GM21825 (cell line): ENCODE results near the gene EPB41L5.
A peak's percentile ranks its signal among the peaks of the same experiment; 100 is the strongest.
"Not testable (repeated sequence)": the region's sequence is repeated elsewhere in the genome, so short reads cannot be mapped to it uniquely, and the experiment has no call there.

Experiments
- ATAC-seq: cut with Tn5 transposase; IDR thresholded peaks from one replicate; pipeline ENCODE4 v1.9.1; 2021; ENCODE audit warnings: mild to moderate bottlenecking, moderate library complexity; ENCODE audit not compliant: unreplicated experiment

The EPB41L5 gene

DNA sequence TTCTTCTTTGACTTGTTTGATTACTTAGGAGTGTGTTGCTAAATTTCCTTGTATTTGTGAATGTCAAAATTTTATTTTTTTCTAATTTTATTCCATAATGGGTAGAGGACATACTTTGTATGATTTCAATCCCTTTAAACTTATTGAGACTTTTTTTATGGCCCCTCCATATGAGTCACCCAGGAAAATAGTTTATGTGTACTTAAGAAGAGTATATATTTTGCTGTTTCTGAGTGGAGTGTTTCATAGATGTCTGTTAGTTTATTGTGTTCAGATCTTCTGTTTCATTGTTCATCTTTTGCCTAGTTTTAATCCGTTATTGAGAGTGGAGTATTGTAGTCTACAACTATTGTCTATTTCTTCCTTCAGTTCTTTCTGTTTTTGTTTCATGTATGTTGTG is 81.9 kb downstream of the EPB41L5 start:
- no peak for ATAC-seq

GRCh38 chr2:120100627-120101026 is 87.8 kb downstream of the EPB41L5 start:
- ATAC-seq: no peak

DNA sequence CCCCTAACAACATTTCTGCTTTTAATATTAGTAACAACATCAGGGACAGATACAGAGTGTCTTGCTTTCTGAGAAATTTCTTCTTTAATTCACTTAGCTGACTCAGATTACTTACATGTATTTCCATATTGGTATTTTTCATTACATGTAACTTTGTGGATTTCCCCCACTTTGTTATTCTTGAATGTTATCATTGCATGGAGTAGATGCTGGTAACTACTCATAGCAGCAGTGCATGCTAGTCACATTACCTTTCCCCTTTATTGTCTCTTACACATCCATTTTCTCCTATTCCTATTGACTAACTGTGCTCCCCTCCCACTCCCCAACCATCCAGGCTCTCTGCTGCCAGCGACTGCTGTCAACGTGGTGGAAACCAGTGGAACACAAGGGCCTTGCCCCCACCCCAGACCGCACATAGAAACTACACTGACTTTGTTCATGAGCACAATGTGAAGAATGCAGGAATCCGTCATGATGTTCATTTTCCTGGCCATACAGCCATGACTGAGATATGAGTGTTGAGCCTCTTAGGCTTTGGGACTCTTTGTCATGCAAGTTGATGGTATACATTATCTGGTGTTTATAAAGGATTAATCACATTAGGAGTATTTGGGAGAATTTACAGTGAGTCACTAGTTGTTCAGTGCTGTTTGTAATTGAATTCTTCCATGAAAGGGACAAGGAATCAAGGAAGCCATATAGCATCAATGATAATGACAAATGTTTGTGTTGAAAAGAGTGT is 91.0 kb downstream of the EPB41L5 start:
- ATAC-seq: no peak

DNA sequence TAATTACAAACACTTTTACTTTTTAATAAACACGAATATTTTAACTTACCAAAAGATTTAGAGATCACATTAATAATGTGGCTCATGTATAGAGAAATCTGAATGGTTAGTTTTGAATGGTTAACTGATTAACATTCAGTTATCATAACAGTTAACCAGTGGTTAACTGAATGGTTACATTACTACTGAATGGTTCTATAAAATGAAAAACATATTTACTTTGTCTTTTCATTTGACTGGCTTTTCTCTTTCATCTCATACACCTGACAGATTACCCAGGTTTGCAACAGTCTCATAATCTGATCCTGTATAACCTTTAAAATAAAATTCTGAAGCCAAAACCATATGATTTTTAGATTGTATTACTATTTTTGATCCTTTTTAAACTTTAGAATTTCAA is 91.9 kb downstream of the EPB41L5 start:
- no peak for ATAC-seq

DNA sequence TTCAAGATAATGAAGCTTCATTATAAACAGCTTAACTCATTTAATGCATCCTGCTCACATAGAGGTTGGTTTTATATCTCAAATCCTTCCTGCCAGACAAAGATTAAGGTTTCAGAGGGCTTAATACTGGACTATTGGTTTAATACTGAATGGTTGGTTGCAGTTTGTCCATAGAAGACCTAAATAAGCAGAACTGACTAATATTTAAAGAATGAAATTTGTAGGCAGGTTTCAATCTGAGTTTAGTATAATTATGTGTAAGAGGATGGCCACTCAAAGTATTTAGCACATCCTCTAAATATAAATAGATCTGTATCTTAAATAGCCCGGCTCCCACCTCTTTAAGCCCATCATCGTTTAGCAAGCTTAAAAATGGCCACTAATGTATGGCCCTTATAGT is 92.5 kb downstream of the EPB41L5 start:
- ATAC-seq: peak; percentile 46

DNA sequence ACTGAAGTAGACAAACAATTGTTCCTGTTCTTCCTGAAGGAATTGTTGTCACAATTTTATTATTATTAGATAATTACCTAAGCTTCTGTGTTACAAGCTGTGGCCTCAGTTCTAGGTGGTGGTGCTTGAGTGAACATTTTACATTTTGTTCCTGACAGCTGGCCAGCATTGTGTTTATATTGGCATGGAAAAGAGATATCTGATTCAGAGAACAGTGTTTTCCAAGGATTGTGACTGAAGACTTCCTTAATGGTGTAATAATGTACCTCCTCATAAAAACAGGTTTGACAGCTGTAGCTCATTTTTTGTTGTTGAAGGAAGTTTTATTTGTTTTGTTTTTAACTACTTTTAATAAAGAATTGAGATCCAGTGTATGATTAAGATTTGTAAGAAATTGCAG is 95.2 kb downstream of the EPB41L5 start:
- ATAC-seq: no peak

- ATAC-seq: no peak
Measured at GRCh38 chr2:120108749-120109148, 95.9 kb downstream of the EPB41L5 start.

DNA sequence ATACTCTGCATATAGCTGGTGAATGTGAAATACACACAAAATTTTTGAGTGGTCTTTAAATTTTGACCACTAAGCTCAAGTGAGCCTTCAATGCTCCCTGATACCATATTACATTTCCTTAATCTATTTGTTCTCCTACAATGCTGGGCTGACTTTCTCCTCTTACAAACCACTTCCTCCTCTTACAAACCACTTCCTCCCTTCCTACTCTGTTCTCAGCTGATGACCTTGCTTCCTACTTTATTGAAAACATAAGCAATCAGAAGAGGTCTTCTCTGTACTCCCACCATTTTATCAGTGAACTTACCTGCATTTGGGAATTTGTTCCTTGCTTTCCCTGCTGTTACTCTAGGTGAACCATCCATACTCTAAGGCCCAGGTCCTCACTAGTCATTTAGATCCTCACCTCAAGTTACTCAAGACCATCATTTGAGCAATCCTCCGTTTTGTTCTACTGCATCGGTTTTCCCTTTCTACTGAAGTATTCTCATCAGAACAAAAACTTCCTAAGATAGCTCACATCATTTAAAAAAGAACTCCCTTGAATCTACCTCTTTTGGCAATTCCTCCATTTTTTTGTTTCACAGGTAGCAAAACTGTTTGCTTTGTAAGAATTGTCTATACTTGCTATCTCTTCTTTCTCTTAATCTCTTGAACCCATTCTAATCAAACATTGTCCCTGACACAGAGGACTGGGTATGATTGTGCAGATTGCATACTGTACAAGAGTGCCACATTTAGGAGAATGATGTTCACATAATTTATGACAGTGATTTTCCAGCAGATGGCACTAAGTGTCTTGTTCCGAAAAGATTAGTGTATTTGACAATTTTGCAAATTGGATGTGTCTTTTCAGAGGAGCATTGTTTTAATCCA is 96.5 kb downstream of the EPB41L5 start:
- no peak for ATAC-seq

- no peak for ATAC-seq
Measured at GRCh38 chr2:120110062-120110362, 97.1 kb downstream of the EPB41L5 start.

GRCh38 chr2:120110507-120110906 is 97.6 kb downstream of the EPB41L5 start:
- no peak for ATAC-seq

- no peak for ATAC-seq
Measured at GRCh38 chr2:120111193-120111592, 98.3 kb downstream of the EPB41L5 start.

GRCh38 chr2:120118018-120118417 is 105.1 kb downstream of the EPB41L5 start:
- ATAC-seq: no peak

DNA sequence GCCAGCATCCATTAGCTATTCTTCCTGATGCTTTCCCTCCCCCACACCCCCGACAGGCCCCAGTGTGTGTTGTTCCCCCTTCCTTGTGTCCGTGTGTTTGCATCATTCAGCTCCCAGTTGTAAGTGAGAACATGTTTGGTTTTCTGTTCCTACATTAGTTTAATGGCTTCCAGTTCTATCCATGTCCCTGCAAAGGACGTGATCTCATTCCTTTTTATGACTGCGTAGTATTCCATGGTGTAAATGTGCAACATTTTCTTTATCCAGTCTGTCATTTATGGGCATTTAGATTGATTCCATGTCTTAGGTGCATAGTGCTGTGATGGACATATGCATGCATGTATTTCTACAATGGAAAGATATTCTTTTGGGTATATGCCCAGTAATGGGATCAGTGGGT is 105.6 kb downstream of the EPB41L5 start:
- ATAC-seq: no peak

- not testable (repeated sequence) for ATAC-seq
Measured at GRCh38 chr2:120121337-120121736, 108.5 kb downstream of the EPB41L5 start.

DNA sequence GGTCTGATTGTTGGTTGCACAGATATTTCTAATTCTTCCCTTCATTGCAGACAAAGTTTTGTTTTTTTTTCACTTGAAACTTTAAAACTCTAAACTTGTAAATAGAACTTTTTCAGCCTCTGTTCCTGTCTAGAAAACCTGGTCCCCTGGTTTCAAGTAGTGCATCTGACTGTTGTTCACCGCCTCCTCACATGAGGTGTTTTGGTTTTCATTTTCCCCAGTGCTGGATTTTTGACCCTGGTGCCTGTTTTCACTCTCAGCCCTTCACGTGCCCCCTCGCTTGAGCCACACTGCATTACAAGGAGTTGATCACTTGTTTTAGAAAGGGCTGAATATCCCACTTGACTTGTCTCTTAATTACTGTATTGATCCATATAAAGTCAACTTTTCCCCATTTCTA is 110.2 kb downstream of the EPB41L5 start:
- ATAC-seq: no peak

DNA sequence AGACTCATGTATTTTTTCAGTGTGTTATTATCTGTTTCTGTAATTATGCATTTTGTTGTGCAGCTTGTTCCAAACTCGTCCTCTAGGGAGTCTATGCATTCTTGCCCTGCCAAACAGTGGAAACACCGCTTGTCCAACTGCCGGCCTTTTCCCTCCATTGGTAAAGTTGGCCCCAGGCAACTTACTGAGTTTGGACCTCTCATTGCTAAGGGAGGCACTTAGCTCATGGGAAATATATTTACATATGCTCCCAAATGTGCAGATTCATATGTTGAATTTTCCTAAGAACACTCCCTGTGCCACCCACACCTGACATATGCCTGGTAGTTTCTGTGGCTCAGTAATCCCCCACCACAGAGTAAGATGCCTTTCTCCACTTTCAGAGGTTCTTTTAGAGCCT is 112.3 kb downstream of the EPB41L5 start:
- no peak for ATAC-seq

DNA sequence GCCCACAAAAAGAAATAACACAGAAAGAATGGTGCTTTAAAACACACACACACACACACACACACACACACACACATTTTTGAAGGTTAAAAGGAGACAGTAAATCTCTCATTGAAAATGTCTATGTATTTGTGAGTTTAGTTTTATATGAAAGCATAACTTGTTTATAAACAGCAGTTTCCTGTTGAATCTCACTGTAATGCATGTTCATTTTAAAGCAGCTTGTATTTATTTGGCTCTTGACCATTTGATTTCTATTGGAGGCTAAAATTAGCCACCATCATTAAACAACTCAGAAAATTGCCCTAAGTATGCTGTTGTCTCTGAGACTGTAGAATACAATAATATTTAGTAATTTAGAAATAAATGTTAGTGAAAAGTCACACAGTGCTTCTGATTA is 115.3 kb downstream of the EPB41L5 start:
- ATAC-seq: no peak

GRCh38 chr2:120132190-120132589 is 119.3 kb downstream of the EPB41L5 start:
- no peak for ATAC-seq

DNA sequence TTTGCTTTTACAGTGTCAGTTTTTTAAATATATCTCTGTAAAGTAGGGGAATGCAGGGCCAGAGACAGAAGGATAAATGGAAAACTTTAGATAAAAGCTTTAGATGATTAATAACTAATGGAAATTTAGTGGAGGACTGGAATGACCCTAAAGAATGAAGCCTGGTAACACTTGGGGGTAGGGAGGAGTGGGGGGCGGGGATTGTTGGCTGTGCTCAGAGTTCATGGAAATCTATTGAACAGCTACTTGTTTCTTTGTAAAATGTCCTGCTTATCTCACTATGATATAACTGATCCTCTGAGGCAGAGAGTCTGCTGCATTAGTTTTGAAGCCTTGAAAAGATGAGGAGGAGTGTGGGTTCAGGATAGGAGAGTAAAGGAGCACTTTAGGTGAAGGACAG is 119.8 kb downstream of the EPB41L5 start:
- ATAC-seq: no peak

GRCh38 chr2:120133572-120134244 is 120.8 kb downstream of the EPB41L5 start:
- ATAC-seq: no peak

GRCh38 chr2:120134263-120134662 is 121.4 kb downstream of the EPB41L5 start:
- ATAC-seq: no peak

GRCh38 chr2:120135013-120135412 is 122.1 kb downstream of the EPB41L5 start:
- not testable (repeated sequence) for ATAC-seq
